PFSK-1 (cell line): ENCODE results near the gene ADM2.

Source experiments
- FOXP2 ChIP-seq: optimal IDR thresholded peaks from 2 replicates; pipeline ENCODE3; 2011; ENCODE audit warnings: borderline replicate concordance, control low read depth, inconsistent platforms; ENCODE audit not compliant: insufficient read depth; ENCODE audit errors: extremely low read length, extremely low read depth
- POLR2AphosphoS5 ChIP-seq: IDR thresholded peaks from 2 replicates; pipeline ENCODE4 v1.6.1; 2012; ENCODE audit warnings: low read depth, mild to moderate bottlenecking, control low read depth, low read length, moderate library complexity
- REST ChIP-seq, 2 experiments: IDR thresholded peaks; 2 replicates each; pipeline versions ENCODE4 v1.6.1 to v1.8.0; 2011 to 2012; ENCODE audit warnings: low read depth in 2 of 2, low read length in 2 of 2, control low read depth in 1 of 2, inconsistent platforms in 1 of 2, mild to moderate bottlenecking in 1 of 2, moderate library complexity in 1 of 2; ENCODE audit not compliant: insufficient read depth in 1 of 2
- SIN3A ChIP-seq: IDR thresholded peaks from 2 replicates; pipeline ENCODE4 v1.6.1; 2012; ENCODE audit warnings: mild to moderate bottlenecking, low read length, moderate library complexity, borderline replicate concordance; ENCODE audit not compliant: insufficient read depth
- TAF1 ChIP-seq: IDR thresholded peaks from 2 replicates; pipeline ENCODE4 v1.6.1; 2012; ENCODE audit warnings: low read length, control low read depth, borderline replicate concordance; ENCODE audit not compliant: insufficient read depth

ADM2 gene

GRCh38 chr22:50473855-50474671 lies 7.3 kb upstream of the ADM2 start:
- no peak for TF ChIP-seq REST (IDR thresholded peaks at IDR 0.05; ENCODE audit: insufficient read depth in 1 of 2, low read depth in 2 of 2, low read length in 2 of 2)
- TF ChIP-seq SIN3A: no peak
- TF ChIP-seq FOXP2: no peak
- TF ChIP-seq POLR2AphosphoS5: no peak
- no peak for TF ChIP-seq TAF1

GRCh38 chr22:50474710-50475651 lies 6.4 kb upstream of the ADM2 start, which contains the start of gene SBF1:
TSS of gene SBF1 (minus strand) at chr22:50475035. CDS start at chr22:50474840, 195 bp downstream.
- no peak for TF ChIP-seq SIN3A
- TF ChIP-seq FOXP2: peak; percentile 78
- peak; percentile 66; the same call in 1 of the 2 replicates for TF ChIP-seq POLR2AphosphoS5
- TF ChIP-seq REST (IDR thresholded peaks at IDR 0.05; ENCODE audit: insufficient read depth in 1 of 2, low read depth in 2 of 2, low read length in 2 of 2): no peak
- no peak for TF ChIP-seq TAF1

GRCh38 chr22:50475652-50476002 lies 5.7 kb upstream of the ADM2 start:
- TF ChIP-seq POLR2AphosphoS5 (no peak), FOXP2 (no peak), SIN3A (no peak), TAF1 (no peak), REST (IDR thresholded peaks at IDR 0.05; ENCODE audit: insufficient read depth in 1 of 2, low read depth in 2 of 2, low read length in 2 of 2) (no peak)

GRCh38 chr22:50476868-50477267 lies 4.5 kb upstream of the ADM2 start:
- no peak for TF ChIP-seq POLR2AphosphoS5

GRCh38 chr22:50477923-50478322 lies 3.4 kb upstream of the ADM2 start:
- TF ChIP-seq POLR2AphosphoS5 (no peak), SIN3A (no peak), TAF1 (no peak), FOXP2 (no peak), REST (IDR thresholded peaks at IDR 0.05; ENCODE audit: insufficient read depth in 1 of 2, low read depth in 2 of 2, low read length in 2 of 2) (no peak)
